ENCODE results near the gene ALDH1L1. TPM values are rescaled to one million over a fixed set of nuclear protein-coding genes. Genes with fewer than 3 reads are reported as not detected.

Gene ALDH1L1
- total RNA-seq, 6 donors from 2014 or later, result 2.4 to 11.5 (median 4.7) TPM

DNA sequence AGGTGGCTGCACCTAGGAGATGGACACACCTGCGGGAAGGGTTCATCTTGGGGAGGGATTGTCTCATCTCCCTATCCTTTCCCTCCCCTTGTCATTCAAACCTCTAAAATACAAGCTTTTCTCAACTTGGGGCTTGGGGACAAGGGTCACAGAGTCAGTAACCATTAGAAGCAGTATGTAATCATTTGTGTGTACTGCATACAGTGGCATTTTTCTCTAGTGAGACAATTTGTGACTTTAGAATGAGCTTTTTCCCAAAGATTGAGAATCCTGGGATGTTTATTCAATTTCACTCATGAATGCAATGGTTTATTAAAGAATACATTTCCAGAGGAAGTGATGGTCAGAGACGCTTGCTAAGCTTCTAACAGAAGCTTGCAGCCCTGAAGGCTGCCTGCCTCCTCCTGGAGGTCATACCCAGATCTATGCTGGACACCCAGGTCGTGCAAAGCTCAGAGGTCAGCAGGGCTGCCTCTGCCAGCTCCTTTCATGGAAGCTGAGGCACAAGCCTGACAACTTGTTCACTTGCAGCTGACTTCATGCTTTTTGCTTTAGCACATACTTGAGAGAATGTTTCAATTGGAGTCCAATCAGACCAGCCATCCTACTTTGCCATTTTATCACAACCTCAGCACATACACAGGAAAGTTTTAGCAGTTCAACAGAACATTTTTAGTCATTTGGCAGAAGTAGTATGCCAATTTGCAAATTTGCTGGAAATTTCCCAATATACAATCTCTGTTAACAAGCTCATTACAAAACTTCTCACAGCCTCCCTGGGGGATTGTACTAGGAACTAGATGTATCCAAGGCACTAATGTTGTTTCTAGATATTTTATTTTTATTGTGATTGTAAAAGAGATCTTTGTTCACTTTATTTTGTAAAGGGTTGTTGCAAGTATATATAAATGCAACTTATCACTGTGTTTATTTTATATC lies 25.6 kb upstream of the ALDH1L1 start:
- H3K27ac ChIP-seq, result no peak overlapping the region
- H3K27me3 ChIP-seq, result no peaks in the 10 kb centered on the region
- no peaks in the 10 kb centered on the region for H3K36me3 ChIP-seq
- TF ChIP-seq POLR2AphosphoS5 (IDR thresholded peaks at IDR 0.05) (no peak), POLR2A (IDR thresholded peaks at IDR 0.05) (no peak)
- no peaks in the 10 kb centered on the region for H3K9me3 ChIP-seq
- no peak for ATAC-seq (ENCODE audit: low FRiP score in 2 of 2)
- WGBS, 2 donors, result 76% methylated on average over 3 of the region's 3 CpGs
- H3K4me1 ChIP-seq, result peaks cover 0 to 7% (median 5%) of the 10 kb centered on the region in 4 donors
- no peak overlapping the region for H3K4me3 ChIP-seq
- no peak for DNase-seq

DNA sequence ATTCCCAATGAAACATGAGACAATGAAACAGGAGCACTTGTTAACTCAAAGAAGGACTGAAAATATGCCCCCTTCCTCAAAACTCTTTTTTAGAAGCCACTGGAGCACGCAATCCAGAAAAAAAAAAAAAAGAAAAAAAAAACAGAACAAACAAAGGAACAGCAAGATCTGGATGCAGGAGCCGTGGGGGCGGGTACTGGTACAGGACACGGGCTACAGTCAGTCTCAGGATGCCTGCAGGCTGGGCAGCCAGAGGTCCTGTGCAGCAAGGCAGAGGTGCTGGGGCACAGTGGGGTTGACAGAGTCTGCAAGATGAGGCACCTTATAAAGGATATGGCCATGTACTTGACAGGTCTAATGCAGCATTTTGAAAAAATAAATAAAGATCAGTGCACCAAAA lies 22.3 kb upstream of the ALDH1L1 start:
- ATAC-seq (ENCODE audit: low FRiP score in 2 of 2) (no peak), DNase-seq (peak in 1 of 2 donors; percentile 5)
- H3K4me1 ChIP-seq, result no peaks in the 10 kb centered on the region
- WGBS, 2 donors, result 64 to 67% methylated on average over 4 of the region's 4 CpGs
- no peak overlapping the region for H3K4me3 ChIP-seq
- no peak for TF ChIP-seq EP300 (IDR thresholded peaks at IDR 0.05)
- no peaks in the 10 kb centered on the region for H3K36me3 ChIP-seq
- H3K9me3 ChIP-seq, result no peaks in the 10 kb centered on the region
- no peak overlapping the region for H3K27ac ChIP-seq
- H3K27me3 ChIP-seq, result no peaks in the 10 kb centered on the region

DNA sequence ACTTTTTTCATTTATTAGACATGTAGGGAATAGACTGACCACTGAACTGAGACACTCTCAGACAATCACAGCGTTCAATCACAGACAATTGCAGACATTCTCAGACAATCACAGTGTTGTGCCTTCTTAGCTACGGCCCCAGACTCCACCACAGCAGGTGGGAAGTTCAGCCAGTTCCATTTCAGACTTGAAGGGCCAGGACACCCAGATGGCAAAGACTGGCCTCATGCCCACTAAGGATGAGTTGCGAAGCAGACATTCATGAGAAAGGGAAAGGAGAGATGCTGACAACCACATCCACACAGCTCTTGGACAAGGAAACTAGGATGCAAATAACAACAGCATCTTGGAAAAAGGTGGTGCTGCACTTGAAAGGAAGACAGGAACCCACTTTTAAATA lies 21.9 kb upstream of the ALDH1L1 start:
- no peak for TF ChIP-seq POLR2AphosphoS5 (IDR thresholded peaks at IDR 0.05)
- no peak for TF ChIP-seq EP300 (IDR thresholded peaks at IDR 0.05)
- TF ChIP-seq, protein P1, sequence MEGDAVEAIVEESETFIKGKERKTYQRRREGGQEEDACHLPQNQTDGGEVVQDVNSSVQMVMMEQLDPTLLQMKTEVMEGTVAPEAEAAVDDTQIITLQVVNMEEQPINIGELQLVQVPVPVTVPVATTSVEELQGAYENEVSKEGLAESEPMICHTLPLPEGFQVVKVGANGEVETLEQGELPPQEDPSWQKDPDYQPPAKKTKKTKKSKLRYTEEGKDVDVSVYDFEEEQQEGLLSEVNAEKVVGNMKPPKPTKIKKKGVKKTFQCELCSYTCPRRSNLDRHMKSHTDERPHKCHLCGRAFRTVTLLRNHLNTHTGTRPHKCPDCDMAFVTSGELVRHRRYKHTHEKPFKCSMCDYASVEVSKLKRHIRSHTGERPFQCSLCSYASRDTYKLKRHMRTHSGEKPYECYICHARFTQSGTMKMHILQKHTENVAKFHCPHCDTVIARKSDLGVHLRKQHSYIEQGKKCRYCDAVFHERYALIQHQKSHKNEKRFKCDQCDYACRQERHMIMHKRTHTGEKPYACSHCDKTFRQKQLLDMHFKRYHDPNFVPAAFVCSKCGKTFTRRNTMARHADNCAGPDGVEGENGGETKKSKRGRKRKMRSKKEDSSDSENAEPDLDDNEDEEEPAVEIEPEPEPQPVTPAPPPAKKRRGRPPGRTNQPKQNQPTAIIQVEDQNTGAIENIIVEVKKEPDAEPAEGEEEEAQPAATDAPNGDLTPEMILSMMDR (IDR thresholded peaks at IDR 0.05), result no peak
- no peak for TF ChIP-seq POLR2A (IDR thresholded peaks at IDR 0.05)
- H3K4me1 ChIP-seq, result no peaks in the 10 kb centered on the region
- no peaks in the 10 kb centered on the region for H3K27me3 ChIP-seq
- no peak overlapping the region for H3K27ac ChIP-seq
- DNase-seq, result no peak
- H3K36me3 ChIP-seq, result no peaks in the 10 kb centered on the region
- ATAC-seq (ENCODE audit: low FRiP score in 2 of 2), result no peak
- no peaks in the 10 kb centered on the region for H3K9me3 ChIP-seq
- no peak overlapping the region for H3K4me3 ChIP-seq
- 74 to 79% methylated on average over 3 of the region's 3 CpGs for WGBS, 2 donors

DNA sequence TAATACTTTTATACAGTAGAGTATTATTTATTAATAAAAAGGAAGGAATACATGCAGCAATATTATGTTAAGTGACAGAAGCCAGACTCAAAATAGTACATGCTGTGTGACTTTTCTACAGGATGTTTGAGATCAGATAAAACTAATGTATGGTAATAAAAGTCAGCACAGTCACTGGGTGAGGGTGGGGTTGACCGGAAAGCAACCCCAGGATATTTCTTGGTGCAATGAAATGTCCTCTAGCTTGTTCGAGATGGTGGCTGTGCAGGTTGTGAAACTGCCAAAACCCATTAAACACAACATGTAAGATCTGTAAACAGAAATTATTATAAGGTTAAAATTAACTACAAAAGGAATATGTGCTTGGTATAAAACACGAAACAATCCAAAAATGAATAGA lies 20.8 kb upstream of the ALDH1L1 start:
- WGBS, 2 donors, result 49 to 54% methylated on average over 3 of the region's 3 CpGs
- H3K36me3 ChIP-seq, result no peaks in the 10 kb centered on the region
- no peak for ATAC-seq (ENCODE audit: low FRiP score in 2 of 2)
- H3K27me3 ChIP-seq, result no peaks in the 10 kb centered on the region
- no peaks in the 10 kb centered on the region for H3K9me3 ChIP-seq
- DNase-seq, result no peak
- no peaks in the 10 kb centered on the region for H3K4me1 ChIP-seq
- TF ChIP-seq, protein P1 (IDR thresholded peaks at IDR 0.05), result no peak
- TF ChIP-seq POLR2AphosphoS5 (IDR thresholded peaks at IDR 0.05) (no peak), POLR2A (IDR thresholded peaks at IDR 0.05) (no peak)
- H3K4me3 ChIP-seq, result no peak overlapping the region
- no peak overlapping the region for H3K27ac ChIP-seq

DNA sequence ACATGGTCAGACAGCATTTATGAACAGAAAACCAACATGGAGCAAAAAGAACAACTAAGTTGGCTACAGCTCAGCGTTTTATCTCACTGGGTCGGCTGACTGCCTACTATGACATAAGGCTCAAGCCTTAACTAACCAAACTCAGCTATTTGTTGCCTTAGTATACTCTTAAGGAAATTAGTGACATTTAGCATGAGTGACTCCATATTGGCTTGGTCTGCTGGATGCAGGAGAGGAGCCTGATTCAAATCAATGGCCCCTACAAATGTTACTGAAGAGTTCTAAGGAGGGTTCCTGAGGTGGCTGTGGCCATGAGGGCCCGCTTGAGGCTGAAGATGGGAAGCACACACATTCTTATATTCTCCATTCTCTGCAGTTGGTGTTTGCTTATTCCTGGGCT lies 20.1 kb upstream of the ALDH1L1 start:
- ATAC-seq (ENCODE audit: low FRiP score in 2 of 2), result no peak
- 74 to 83% methylated on average over 3 of the region's 3 CpGs for WGBS, 2 donors
- H3K4me3 ChIP-seq, result no peak overlapping the region

More for the DNA sequence above, 20.1 kb upstream of the ALDH1L1 start:
- H3K4me1 ChIP-seq, result no peaks in the 10 kb centered on the region
- TF ChIP-seq POLR2AphosphoS5 (IDR thresholded peaks at IDR 0.05), result no peak
- no peak for TF ChIP-seq POLR2A (IDR thresholded peaks at IDR 0.05)
- TF ChIP-seq, protein P1 (IDR thresholded peaks at IDR 0.05), result no peak
- TF ChIP-seq EP300 (IDR thresholded peaks at IDR 0.05), result no peak
- DNase-seq, result no peak
- H3K9me3 ChIP-seq, result no peaks in the 10 kb centered on the region
- no peaks in the 10 kb centered on the region for H3K27me3 ChIP-seq
- no peaks in the 10 kb centered on the region for H3K36me3 ChIP-seq
- no peak overlapping the region for H3K27ac ChIP-seq
